Neural cell (in vitro differentiated cells): ENCODE data around the gene EEPD1. TPM values are rescaled to one million over a fixed set of nuclear protein-coding genes. Genes with fewer than 3 reads are reported as not detected.

ENCODE experiments used
- H2AFZ ChIP-seq: fragments of 200-600, 300-800 bp; sonication (generic), shearing (Covaris generic); 2 replicates; pipeline ENCODE4 v1.6.0; 2014; ENCODE audit warnings: low read depth, mild to moderate bottlenecking, antibody characterized with exemption, low read length, moderate library complexity
- H3F3A ChIP-seq: fragments of 200-600 bp; shearing (Covaris generic); 2 replicates; pipeline ENCODE4 v1.6.1; 2016; ENCODE audit warnings: mild to moderate bottlenecking, moderate library complexity, mixed read lengths, antibody characterized with exemption, low read length; ENCODE audit not compliant: insufficient read depth, poor library complexity, severe bottlenecking
- H3K27ac ChIP-seq: fragments of 200-600, 300-800 bp; sonication (generic), shearing (Covaris generic); 2 replicates; pipeline ENCODE4 v1.5.1; 2014; ENCODE audit warnings: mild to moderate bottlenecking, low read length, moderate library complexity
- H3K27me3 ChIP-seq: fragments of 300-800, 200-600 bp; sonication (generic), shearing (Covaris generic); 2 replicates; pipeline ENCODE4 v1.6.0; 2014; ENCODE audit warnings: mild to moderate bottlenecking, low read depth, low read length, moderate library complexity; ENCODE audit not compliant: insufficient read depth
- H3K36me3 ChIP-seq: fragments of 300-800, 200-600 bp; sonication (generic), shearing (Covaris generic); 2 replicates; pipeline ENCODE4 v1.5.1; 2014; ENCODE audit warnings: mild to moderate bottlenecking, antibody characterized with exemption, low read length, moderate library complexity; ENCODE audit not compliant: insufficient read depth
- H3K4me2 ChIP-seq: fragments of 300-800, 200-600 bp; sonication (generic), shearing (Covaris generic); 2 replicates; pipeline ENCODE4 v1.6.0; 2014; ENCODE audit warnings: mild to moderate bottlenecking, low read length
- H3K4me3 ChIP-seq: fragments of 300-800, 200-600 bp; sonication (generic), shearing (Covaris generic); 2 replicates; pipeline ENCODE4 v1.5.1; 2014; ENCODE audit warnings: mild to moderate bottlenecking, low read length, moderate library complexity
- H3K79me2 ChIP-seq: fragments of 200-600 bp; shearing (Covaris generic); replicated peaks from 2 replicates; pipeline ENCODE4 v1.6.0; 2014; ENCODE audit warnings: mild to moderate bottlenecking, low read length, moderate library complexity; ENCODE audit not compliant: insufficient read depth
- H3K9ac ChIP-seq: fragments of 300-800, 200-600 bp; sonication (generic), shearing (Covaris generic); 2 replicates; pipeline ENCODE4 v1.6.1; 2016; ENCODE audit warnings: mild to moderate bottlenecking, low read length, mixed read lengths
- H3K9me2 ChIP-seq: fragments of 200-600 bp; shearing (Covaris generic); 2 replicates; pipeline ENCODE4 v1.6.1; 2016; ENCODE audit warnings: mild to moderate bottlenecking, low read length, mixed read lengths; ENCODE audit not compliant: insufficient read depth
- H3K9me3 ChIP-seq: fragments of 200-600, 300-800 bp; sonication (generic), shearing (Covaris generic); 2 replicates; pipeline ENCODE4 v1.6.1; 2016; ENCODE audit warnings: mild to moderate bottlenecking, mixed run types, low read length, moderate library complexity, mixed read lengths
- H4K20me1 ChIP-seq: fragments of 200-600 bp; shearing (Covaris generic); 2 replicates; pipeline ENCODE4 v1.6.1; 2016; ENCODE audit warnings: mild to moderate bottlenecking, mixed run types; ENCODE audit not compliant: insufficient read depth
- EP300 ChIP-seq: fragments of 450-650 bp; conservative IDR thresholded peaks from 2 replicates; pipeline ENCODE4 v1.6.1; 2014; ENCODE audit warnings: antibody characterized with exemption, mild to moderate bottlenecking, moderate library complexity; ENCODE audit not compliant: poor library complexity, severe bottlenecking
- EZH2 ChIP-seq: fragments of 200-600, 300-800 bp; shearing (Covaris generic), sonication (generic); IDR thresholded peaks from 2 replicates; pipeline ENCODE4 v1.6.1; 2014; ENCODE audit warnings: antibody characterized with exemption, low read length, borderline replicate concordance, mild to moderate bottlenecking; ENCODE audit not compliant: insufficient read depth, poor library complexity, severe bottlenecking
- MXI1 ChIP-seq: fragments of 450-650 bp; conservative IDR thresholded peaks from 2 replicates; pipeline ENCODE4 v1.6.1; 2014; ENCODE audit warnings: antibody characterized with exemption, mild to moderate bottlenecking; ENCODE audit not compliant: poor library complexity, severe bottlenecking
- POLR2AphosphoS5 ChIP-seq: IDR thresholded peaks from 2 replicates; pipeline ENCODE4 v1.6.1; 2012
- RAD21 ChIP-seq: fragments of 450-650 bp; conservative IDR thresholded peaks from 2 replicates; pipeline ENCODE4 v1.6.1; 2014; ENCODE audit warnings: antibody characterized with exemption, mild to moderate bottlenecking, moderate library complexity
- SMC3 ChIP-seq: fragments of 450-650 bp; conservative IDR thresholded peaks from 2 replicates; pipeline ENCODE4 v1.6.1; 2014; ENCODE audit warnings: antibody characterized with exemption, mild to moderate bottlenecking, moderate library complexity; ENCODE audit not compliant: poor library complexity
- TAF1 ChIP-seq: IDR thresholded peaks from 2 replicates; pipeline ENCODE4 v1.6.1; 2012; ENCODE audit warnings: low read depth
- polyA plus RNA-seq: library from polyadenylated mRNA; depleted of rRNA; stranded (reverse); fragments of >200 nt; gene quantifications from 2 replicates; pipeline ENCODE4 v1.2.3, GENCODE V29; 2014
- TF ChIP-seq, protein P1 (sequence below): fragments of 450-650 bp; IDR thresholded peaks from 2 replicates; pipeline ENCODE4 v1.5.1; 2014; ENCODE audit warnings: antibody characterized with exemption, mild to moderate bottlenecking, moderate library complexity; ENCODE audit not compliant: poor library complexity, severe bottlenecking
- TF ChIP-seq, protein P2 (sequence below): IDR thresholded peaks from 2 replicates; pipeline ENCODE4 v1.6.1; 2012; ENCODE audit warnings: borderline replicate concordance

EEPD1 gene
- polyA plus RNA-seq, 1 donor from 2014 or later, result 4.2 TPM

DNA sequence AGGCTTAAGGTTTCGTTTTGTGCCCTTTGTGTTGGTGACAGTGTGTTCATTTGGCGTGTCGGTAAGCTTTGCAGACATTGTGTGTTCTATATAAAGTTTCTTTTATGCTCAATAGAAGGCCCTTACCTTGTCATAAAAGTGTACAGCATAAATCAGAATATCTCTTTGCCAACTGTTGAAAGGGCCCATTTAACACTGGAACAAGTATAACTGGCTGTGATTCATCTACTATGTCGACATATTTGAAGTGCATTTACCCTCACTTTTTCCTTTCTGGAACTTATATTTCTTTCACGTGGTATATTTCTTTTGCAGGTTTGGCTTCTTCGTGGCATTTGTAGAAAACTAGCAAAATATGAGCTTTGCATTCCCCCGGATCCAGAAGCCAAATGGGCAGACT is 32.7 kb downstream of the EEPD1 start:
- Histone ChIP-seq H3K9me3 (no peaks in the 10 kb centered on the region), H3K79me2 (no peaks in the 10 kb centered on the region), H2AFZ (no peak overlapping the region), H3K27ac (no peak overlapping the region), H3F3A (no peaks in the 10 kb centered on the region), H3K9me2 (no peaks in the 10 kb centered on the region), H3K27me3 (no peaks in the 10 kb centered on the region), H4K20me1 (no peaks in the 10 kb centered on the region), H3K4me2 (no peak overlapping the region), H3K4me3 (no peak overlapping the region), H3K36me3 (no peaks in the 10 kb centered on the region), H3K9ac (no peak overlapping the region)
- TF ChIP-seq TAF1, result no peak
- TF ChIP-seq EZH2, result no peak
- no peak for TF ChIP-seq SMC3
- no peak for TF ChIP-seq RAD21
- TF ChIP-seq, protein P1, sequence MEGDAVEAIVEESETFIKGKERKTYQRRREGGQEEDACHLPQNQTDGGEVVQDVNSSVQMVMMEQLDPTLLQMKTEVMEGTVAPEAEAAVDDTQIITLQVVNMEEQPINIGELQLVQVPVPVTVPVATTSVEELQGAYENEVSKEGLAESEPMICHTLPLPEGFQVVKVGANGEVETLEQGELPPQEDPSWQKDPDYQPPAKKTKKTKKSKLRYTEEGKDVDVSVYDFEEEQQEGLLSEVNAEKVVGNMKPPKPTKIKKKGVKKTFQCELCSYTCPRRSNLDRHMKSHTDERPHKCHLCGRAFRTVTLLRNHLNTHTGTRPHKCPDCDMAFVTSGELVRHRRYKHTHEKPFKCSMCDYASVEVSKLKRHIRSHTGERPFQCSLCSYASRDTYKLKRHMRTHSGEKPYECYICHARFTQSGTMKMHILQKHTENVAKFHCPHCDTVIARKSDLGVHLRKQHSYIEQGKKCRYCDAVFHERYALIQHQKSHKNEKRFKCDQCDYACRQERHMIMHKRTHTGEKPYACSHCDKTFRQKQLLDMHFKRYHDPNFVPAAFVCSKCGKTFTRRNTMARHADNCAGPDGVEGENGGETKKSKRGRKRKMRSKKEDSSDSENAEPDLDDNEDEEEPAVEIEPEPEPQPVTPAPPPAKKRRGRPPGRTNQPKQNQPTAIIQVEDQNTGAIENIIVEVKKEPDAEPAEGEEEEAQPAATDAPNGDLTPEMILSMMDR, result no peak
- TF ChIP-seq, protein P2, sequence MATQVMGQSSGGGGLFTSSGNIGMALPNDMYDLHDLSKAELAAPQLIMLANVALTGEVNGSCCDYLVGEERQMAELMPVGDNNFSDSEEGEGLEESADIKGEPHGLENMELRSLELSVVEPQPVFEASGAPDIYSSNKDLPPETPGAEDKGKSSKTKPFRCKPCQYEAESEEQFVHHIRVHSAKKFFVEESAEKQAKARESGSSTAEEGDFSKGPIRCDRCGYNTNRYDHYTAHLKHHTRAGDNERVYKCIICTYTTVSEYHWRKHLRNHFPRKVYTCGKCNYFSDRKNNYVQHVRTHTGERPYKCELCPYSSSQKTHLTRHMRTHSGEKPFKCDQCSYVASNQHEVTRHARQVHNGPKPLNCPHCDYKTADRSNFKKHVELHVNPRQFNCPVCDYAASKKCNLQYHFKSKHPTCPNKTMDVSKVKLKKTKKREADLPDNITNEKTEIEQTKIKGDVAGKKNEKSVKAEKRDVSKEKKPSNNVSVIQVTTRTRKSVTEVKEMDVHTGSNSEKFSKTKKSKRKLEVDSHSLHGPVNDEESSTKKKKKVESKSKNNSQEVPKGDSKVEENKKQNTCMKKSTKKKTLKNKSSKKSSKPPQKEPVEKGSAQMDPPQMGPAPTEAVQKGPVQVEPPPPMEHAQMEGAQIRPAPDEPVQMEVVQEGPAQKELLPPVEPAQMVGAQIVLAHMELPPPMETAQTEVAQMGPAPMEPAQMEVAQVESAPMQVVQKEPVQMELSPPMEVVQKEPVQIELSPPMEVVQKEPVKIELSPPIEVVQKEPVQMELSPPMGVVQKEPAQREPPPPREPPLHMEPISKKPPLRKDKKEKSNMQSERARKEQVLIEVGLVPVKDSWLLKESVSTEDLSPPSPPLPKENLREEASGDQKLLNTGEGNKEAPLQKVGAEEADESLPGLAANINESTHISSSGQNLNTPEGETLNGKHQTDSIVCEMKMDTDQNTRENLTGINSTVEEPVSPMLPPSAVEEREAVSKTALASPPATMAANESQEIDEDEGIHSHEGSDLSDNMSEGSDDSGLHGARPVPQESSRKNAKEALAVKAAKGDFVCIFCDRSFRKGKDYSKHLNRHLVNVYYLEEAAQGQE, result no peak
- no peak for TF ChIP-seq EP300
- TF ChIP-seq POLR2AphosphoS5, result no peak
- no peak for TF ChIP-seq MXI1

DNA sequence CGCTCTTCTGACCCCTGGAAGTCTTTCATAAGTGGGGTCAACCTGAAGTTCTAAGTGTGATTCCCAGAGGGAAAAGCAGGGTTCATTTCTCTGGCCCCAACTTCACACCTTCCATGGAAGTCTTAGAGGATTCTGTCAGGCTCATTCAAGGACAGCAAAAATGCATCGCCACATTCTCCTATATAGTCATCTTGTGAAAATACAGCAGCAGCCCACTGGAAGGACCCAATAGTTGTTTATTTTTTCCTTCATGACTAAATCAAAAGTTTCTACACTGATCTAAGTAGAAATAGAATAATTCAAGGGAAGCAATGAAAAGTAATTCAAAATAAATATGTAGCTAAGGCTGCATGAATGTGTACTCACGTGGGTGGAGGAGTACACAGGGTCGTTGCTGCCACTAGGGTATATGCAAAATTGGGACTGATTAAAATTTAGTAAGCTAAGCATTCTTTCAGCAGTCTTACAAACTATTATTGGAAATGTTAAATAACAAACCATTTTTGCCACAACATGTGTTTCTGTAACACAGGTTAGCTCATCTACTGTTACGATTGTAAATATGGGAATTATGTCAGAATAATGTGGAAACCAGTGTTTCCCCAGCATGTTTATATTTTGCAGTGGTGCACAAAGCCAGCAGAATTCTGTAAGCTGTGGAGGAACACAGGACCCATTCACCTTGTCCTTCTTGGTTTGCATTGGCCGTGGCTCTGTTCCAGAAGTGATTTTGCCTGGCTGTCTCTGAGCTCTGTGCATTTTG is 33.5 kb downstream of the EEPD1 start:
- Histone ChIP-seq H3K36me3 (no peaks in the 10 kb centered on the region), H3K9me3 (no peaks in the 10 kb centered on the region), H3K27me3 (no peaks in the 10 kb centered on the region), H3K4me3 (no peak overlapping the region), H3F3A (no peaks in the 10 kb centered on the region), H4K20me1 (no peaks in the 10 kb centered on the region), H3K27ac (no peak overlapping the region), H3K9me2 (no peaks in the 10 kb centered on the region), H3K79me2 (no peaks in the 10 kb centered on the region), H3K4me2 (no peak overlapping the region), H3K9ac (no peak overlapping the region), H2AFZ (no peak overlapping the region)
- TF ChIP-seq EZH2, result no peak
